Gastrocnemius medialis (tissue), 4 donors: Measurements from ENCODE around the gene PDS5A.

Source experiments
- CTCF ChIP-seq, 5 experiments: fragments of 450-650 bp in 3 of 5; fragments of 200-600 bp in 2 of 5; sonication (generic) in 2 of 5; IDR thresholded peaks in 4 of 5; conservative IDR thresholded peaks in 1 of 5; 1 replicate in 4 of 5; 2 replicates in 1 of 5; pipeline ENCODE4 v1.5.1; 2016 to 2019; ENCODE audit warnings: antibody characterized with exemption in 5 of 5, mild to moderate bottlenecking in 3 of 5, moderate library complexity in 3 of 5
- POLR2A ChIP-seq, 2 donors: fragments of 450-650 bp; IDR thresholded peaks; one replicate each; pipeline ENCODE4 v1.6.1; 2017; ENCODE audit warnings: antibody characterized with exemption in 2 of 2, mild to moderate bottlenecking in 2 of 2, moderate library complexity in 2 of 2

GRCh38 chr4:39846120-39846519, 131.6 kb downstream of the PDS5A start:
- TF ChIP-seq POLR2A (IDR thresholded peaks at IDR 0.05) = no peak
- TF ChIP-seq CTCF (IDR thresholded peaks at IDR 0.05 in 4 of 5, conservative IDR thresholded peaks at IDR 0.05 in 1 of 5) = no peak
